ENCODE results near the gene APP.

- TF ChIP-seq NFIC (IDR thresholded peaks at IDR 0.05) (no peak), TCF12 (IDR thresholded peaks at IDR 0.05; ENCODE audit: low read depth) (no peak), EP300 (IDR thresholded peaks at IDR 0.05; ENCODE audit: borderline replicate concordance) (no peak), CREB1 (IDR thresholded peaks at IDR 0.05; ENCODE audit: low read depth) (no peak), YY1 (IDR thresholded peaks at IDR 0.05; ENCODE audit: low read depth) (no peak), REST (IDR thresholded peaks at IDR 0.05; ENCODE audit: low read depth) (no peak), TEAD4 (IDR thresholded peaks at IDR 0.05) (no peak), TAF1 (IDR thresholded peaks at IDR 0.05; ENCODE audit: low read depth) (no peak), ZBTB7A (IDR thresholded peaks at IDR 0.05; ENCODE audit: low read depth) (no peak), USF1 (IDR thresholded peaks at IDR 0.05) (no peak), EGR1 (IDR thresholded peaks at IDR 0.05) (no peak), CEBPB (IDR thresholded peaks at IDR 0.05) (no peak)
- TF ChIP-seq, protein P1, sequence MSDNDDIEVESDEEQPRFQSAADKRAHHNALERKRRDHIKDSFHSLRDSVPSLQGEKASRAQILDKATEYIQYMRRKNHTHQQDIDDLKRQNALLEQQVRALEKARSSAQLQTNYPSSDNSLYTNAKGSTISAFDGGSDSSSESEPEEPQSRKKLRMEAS (IDR thresholded peaks at IDR 0.05), result no peak
These were observed 307.5 kb downstream of the APP start for GRCh38 chr21:25863031-25863430.

Data from Ishikawa (cell line).